IMR-90 (cell line): ENCODE data around the gene SLC39A5.
"Not testable (repeated sequence)": the region's sequence is repeated elsewhere in the genome, so short reads cannot be mapped to it uniquely, and the experiment has no call there.

Source experiments
- CTCF ChIP-seq: conservative IDR thresholded peaks from 2 replicates; pipeline ENCODE4 v1.5.1; 2012; ENCODE audit warnings: mild to moderate bottlenecking, low read depth, low read length, improper control_type of control experiment
- ELK1 ChIP-seq: fragments of 150-350 bp; IDR thresholded peaks from 2 replicates; pipeline ENCODE4 v1.6.1; 2016; ENCODE audit warnings: low read depth, mild to moderate bottlenecking, low read length, moderate library complexity, borderline replicate concordance
- FOS ChIP-seq: fragments of 150-350 bp; IDR thresholded peaks from 2 replicates; pipeline ENCODE4 v1.6.1; 2016; ENCODE audit warnings: low read depth, low read length
- MAFK ChIP-seq: IDR thresholded peaks from 2 replicates; pipeline ENCODE4 v1.6.1; 2012; ENCODE audit warnings: low read depth, low read length, improper control_type of control experiment
- MXI1 ChIP-seq: IDR thresholded peaks from 2 replicates; pipeline ENCODE4 v1.6.1; 2012; ENCODE audit warnings: low read depth, mild to moderate bottlenecking, low read length, moderate library complexity, borderline replicate concordance
- POLR2A ChIP-seq: IDR thresholded peaks from 2 replicates; pipeline ENCODE4 v1.6.1; 2012; ENCODE audit warnings: mild to moderate bottlenecking, low read depth, low read length
- RAD21 ChIP-seq: IDR thresholded peaks from 2 replicates; pipeline ENCODE4 v1.6.1; 2012; ENCODE audit warnings: low read length, improper control_type of control experiment
- RCOR1 ChIP-seq: IDR thresholded peaks from 2 replicates; pipeline ENCODE4 v1.6.1; 2012; ENCODE audit warnings: mild to moderate bottlenecking, low read length, improper control_type of control experiment; ENCODE audit not compliant: insufficient replicate concordance
- SMC3 ChIP-seq: fragments of 150-350 bp; IDR thresholded peaks from 2 replicates; pipeline ENCODE4 v1.6.1; 2016; ENCODE audit warnings: low read depth, mild to moderate bottlenecking, antibody characterized with exemption, low read length, moderate library complexity
- USF2 ChIP-seq: fragments of 150-350 bp; IDR thresholded peaks from 2 replicates; pipeline ENCODE4 v1.6.1; 2017; ENCODE audit warnings: mild to moderate bottlenecking, antibody characterized with exemption, low read length, low read depth

GRCh38 chr12:56284263-56284662 is 54.4 kb downstream of the SLC39A5 start:
- not testable (repeated sequence) for TF ChIP-seq POLR2A, ELK1, CTCF, RAD21, RCOR1, MXI1, FOS, MAFK, SMC3, USF2
